ENCODE measurements around the gene ITK.

The ITK gene

DNA sequence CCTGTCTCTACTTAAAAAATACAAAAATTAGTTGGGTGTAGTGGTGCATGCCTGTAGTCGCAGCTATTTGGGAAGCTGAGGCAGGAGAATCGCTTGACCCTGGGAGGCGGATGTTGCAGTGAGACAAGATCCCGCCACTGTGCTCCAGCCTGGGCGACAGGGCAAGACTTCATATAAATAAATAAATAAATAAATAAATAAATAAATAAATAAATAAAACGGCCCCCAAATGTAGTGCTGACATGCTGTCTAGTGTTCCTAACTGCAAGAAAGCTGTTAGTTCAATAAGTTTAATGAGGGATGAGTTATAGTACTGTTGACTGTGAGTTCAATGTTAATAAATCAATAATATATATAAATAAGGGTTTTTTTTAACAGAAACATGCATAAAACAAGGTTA, 77.8 kb downstream of the ITK start:
- no peak overlapping the region for H3K4me3 ChIP-seq (replicated peaks; ENCODE audit: low read depth, low read length)
- no peak for DNase-seq (ENCODE audit: low read depth)
- TF ChIP-seq, protein P1, sequence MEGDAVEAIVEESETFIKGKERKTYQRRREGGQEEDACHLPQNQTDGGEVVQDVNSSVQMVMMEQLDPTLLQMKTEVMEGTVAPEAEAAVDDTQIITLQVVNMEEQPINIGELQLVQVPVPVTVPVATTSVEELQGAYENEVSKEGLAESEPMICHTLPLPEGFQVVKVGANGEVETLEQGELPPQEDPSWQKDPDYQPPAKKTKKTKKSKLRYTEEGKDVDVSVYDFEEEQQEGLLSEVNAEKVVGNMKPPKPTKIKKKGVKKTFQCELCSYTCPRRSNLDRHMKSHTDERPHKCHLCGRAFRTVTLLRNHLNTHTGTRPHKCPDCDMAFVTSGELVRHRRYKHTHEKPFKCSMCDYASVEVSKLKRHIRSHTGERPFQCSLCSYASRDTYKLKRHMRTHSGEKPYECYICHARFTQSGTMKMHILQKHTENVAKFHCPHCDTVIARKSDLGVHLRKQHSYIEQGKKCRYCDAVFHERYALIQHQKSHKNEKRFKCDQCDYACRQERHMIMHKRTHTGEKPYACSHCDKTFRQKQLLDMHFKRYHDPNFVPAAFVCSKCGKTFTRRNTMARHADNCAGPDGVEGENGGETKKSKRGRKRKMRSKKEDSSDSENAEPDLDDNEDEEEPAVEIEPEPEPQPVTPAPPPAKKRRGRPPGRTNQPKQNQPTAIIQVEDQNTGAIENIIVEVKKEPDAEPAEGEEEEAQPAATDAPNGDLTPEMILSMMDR (IDR thresholded peaks at IDR 0.05; ENCODE audit: low read length, missing control alignments), result no peak

DNA sequence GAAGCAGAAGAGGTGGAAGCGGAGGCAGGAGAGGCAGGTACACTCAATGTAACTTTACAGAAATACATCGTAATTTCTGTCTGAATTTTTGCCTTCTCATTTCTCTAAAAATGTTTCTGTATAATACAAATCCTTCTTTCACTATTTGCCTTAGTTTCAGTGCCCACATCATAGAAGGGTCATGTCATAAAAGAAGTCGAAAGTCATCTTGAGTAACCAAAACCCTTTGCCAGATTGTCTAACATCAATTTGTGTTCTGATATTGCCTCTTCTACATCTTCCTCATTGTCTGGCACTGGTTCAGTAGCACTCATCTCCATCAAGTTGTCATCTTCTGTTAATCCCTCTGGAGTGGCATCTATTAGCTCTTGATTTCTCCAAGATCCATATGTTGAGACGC, 79.1 kb downstream of the ITK start:
- no peak for DNase-seq (ENCODE audit: low read depth)

DNA sequence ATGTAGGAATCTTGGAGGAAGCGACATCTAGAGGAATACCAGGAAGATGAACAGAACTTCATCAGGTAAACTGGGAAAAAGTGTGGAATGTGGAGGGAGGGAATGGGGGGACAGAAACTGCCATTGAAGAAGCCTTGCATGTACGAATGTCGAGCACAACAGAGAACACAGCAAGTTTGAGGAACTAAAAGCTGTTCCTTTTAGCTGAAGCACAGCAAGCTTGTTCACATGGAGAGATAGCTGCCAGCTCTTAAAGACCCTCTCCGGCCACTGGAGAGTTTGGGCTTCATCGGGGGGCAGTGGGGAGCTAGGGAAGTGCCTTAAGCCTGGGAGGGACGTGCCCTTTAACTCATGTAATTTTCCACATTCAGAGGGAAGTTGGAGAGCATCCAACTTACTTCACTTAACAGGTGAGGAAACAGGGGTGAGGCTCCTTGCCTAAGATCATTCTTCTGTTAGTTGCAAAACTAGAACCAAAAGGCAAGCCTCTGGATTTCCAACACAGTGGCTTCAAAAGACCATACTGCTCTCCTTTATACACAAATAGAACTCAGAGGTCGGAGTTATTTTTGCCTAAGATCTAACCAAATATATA, 83.0 kb downstream of the ITK start:
- no peak overlapping the region for H3K4me3 ChIP-seq (replicated peaks; ENCODE audit: low read depth, low read length)
- DNase-seq (ENCODE audit: low read depth), result no peak
- TF ChIP-seq, protein P1 (IDR thresholded peaks at IDR 0.05; ENCODE audit: low read length, missing control alignments), result no peak

More for the DNA sequence above, 79.1 kb downstream of the ITK start:
- no peak overlapping the region for H3K4me3 ChIP-seq (replicated peaks; ENCODE audit: low read depth, low read length)
- TF ChIP-seq, protein P1 (IDR thresholded peaks at IDR 0.05; ENCODE audit: low read length, missing control alignments), result no peak

DNA sequence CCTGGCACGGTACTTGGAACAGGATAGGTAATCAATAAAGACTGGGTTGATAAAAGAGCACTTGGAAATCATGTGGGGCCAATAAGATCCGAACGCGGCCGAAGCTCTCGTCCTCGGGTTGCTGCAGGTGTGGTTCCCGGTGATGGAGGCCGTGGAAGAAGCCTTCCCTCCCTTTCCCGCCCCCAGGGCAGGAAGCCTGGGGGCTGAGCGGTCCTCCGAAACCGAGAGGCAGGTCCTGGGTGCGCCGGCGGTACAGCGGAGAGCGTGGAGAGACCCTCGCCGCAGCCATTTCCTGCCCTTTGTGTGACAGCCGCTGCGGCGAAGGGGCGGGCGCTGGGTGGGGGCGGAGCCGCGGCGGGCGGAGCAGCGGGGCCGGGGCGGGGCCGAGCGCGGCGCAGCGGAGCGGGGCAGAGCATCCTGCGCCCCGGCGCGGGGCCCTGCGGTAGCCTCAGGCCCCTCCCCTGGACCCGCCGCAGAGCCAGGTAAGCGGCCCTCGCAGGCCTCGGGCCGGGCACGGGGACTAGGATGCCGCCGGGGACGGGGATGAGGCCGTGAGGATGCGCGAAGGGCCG, 85.2 kb downstream of the ITK start, which contains the start of gene CYFIP2:
Gene CYFIP2, plus strand, starts transcription at position 410 of the 572 bp plus-strand sequence. CDS start 19,239 bp downstream, outside the sequence.
- DNase-seq (ENCODE audit: low read depth), result no peak
- TF ChIP-seq, protein P1 (IDR thresholded peaks at IDR 0.05; ENCODE audit: low read length, missing control alignments), result no peak
- peak within 1 kb of the TSS; percentile 54 for H3K4me3 ChIP-seq (replicated peaks; ENCODE audit: low read depth, low read length)

DNA sequence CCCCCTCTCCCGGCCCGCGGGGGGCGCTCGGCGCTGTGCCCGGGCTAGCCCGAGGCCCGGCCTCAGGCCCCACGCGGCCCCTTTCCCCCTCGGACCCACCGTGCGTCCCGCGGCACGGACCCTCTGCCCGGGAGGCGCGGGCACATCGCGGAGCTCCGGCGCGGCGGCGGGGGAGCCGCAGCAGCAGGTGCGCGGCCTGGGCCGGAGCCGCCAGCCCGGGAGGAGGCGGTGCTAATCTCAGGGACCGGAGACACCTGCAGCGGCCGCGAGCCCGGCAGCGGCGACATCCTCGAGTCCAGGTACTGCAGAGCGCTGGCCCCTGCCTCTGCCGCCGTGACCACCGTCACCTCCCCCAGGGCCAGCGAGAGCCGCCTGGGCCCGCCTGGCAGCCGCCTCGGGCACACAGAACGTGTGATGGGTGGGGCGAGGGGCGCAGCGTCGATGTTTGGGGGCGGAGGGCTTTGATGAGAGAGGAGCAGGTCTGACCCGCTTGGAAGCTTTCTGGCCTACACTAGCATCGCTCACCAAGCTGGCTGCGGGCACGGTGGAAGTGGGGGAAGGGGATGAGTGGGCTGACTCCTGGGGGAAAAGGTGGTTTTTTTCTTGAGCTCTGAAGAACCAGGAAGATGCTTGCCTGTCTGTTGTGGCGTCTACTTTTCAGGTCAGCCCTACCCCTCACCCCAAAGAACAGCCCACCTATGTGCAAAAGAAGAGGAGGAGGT, 85.8 kb downstream of the ITK start:
- TF ChIP-seq, protein P1 (IDR thresholded peaks at IDR 0.05; ENCODE audit: low read length, missing control alignments), result no peak
- H3K4me3 ChIP-seq (replicated peaks; ENCODE audit: low read depth, low read length), result peak overlapping the region; percentile 54
- DNase-seq (ENCODE audit: low read depth), result no peak

DNA sequence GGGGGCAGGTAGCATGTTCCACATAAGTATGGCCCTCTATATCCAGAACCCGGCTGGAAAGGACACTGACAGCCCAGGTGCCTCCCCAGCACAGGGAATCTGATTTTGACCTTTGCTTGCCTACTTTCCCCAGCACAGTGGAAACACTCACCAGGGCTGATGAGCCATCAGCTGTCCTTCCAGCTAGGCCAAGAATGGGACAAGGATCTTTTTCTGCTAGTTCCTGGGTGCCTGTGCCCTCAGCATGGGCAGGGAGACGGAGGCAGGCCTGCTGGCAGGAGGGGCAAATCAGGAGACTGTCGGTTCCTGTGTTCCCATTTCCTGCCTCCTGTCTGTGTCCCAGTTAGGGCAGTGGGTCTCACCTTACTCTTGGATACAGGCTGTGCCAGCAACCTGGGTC, 86.4 kb downstream of the ITK start:
- TF ChIP-seq, protein P1 (IDR thresholded peaks at IDR 0.05; ENCODE audit: low read length, missing control alignments), result no peak
- no peak overlapping the region for H3K4me3 ChIP-seq (replicated peaks; ENCODE audit: low read depth, low read length)
- no peak for DNase-seq (ENCODE audit: low read depth)

All from fibroblast of pulmonary artery (primary cell).